BE2C (cell line): ENCODE measurements around the gene ZMYM2.

Experiments
- DNase-seq: peaks from one replicate; pipeline ENCODE4 v3.0.0-alpha.2; 2020
- H3K27me3 ChIP-seq: fragments of 250-450 bp; sonication (Bioruptor Pico); 2 replicates; pipeline ENCODE4 v1.5.1; 2020; ENCODE audit warnings: mild to moderate bottlenecking
- H3K36me3 ChIP-seq: fragments of 250-450 bp; sonication (Bioruptor Pico); 2 replicates; pipeline ENCODE4 v1.5.1; 2020; ENCODE audit warnings: mild to moderate bottlenecking
- H3K4me1 ChIP-seq: fragments of 250-450 bp; sonication (Bioruptor Pico); 2 replicates; pipeline ENCODE4 v1.5.1; 2020
- H3K4me3 ChIP-seq: 2 replicates; pipeline ENCODE4 v1.5.1; 2011; ENCODE audit warnings: low read depth, low read length
- H3K9me3 ChIP-seq: fragments of 250-450 bp; sonication (Bioruptor Pico); 2 replicates; pipeline ENCODE4 v1.5.1; 2020
- TF ChIP-seq, protein P1 (sequence below): IDR thresholded peaks from 2 replicates; pipeline ENCODE4 v1.5.1; 2012; ENCODE audit warnings: mild to moderate bottlenecking, low read depth, low read length

Gene ZMYM2

DNA sequence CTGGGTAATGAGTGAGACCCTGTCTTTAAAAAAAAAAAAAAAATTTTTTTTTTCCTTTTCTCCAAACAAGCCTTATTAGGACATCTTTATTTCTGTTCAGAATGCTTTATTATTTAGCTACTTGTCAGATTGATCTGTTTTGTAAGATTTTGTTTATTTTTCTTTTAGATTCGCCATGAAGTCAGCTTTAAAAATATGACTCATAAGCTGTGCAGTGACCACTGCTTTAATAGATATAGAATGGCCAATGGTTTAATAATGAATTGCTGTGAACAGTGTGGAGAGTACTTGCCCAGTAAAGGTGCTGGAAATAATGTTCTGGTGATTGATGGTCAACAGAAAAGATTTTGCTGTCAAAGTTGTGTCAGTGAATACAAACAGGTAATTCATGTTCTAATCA lies 47.7 kb downstream of the ZMYM2 start:
- H3K4me3 ChIP-seq, result no peak overlapping the region
- TF ChIP-seq, protein P1, sequence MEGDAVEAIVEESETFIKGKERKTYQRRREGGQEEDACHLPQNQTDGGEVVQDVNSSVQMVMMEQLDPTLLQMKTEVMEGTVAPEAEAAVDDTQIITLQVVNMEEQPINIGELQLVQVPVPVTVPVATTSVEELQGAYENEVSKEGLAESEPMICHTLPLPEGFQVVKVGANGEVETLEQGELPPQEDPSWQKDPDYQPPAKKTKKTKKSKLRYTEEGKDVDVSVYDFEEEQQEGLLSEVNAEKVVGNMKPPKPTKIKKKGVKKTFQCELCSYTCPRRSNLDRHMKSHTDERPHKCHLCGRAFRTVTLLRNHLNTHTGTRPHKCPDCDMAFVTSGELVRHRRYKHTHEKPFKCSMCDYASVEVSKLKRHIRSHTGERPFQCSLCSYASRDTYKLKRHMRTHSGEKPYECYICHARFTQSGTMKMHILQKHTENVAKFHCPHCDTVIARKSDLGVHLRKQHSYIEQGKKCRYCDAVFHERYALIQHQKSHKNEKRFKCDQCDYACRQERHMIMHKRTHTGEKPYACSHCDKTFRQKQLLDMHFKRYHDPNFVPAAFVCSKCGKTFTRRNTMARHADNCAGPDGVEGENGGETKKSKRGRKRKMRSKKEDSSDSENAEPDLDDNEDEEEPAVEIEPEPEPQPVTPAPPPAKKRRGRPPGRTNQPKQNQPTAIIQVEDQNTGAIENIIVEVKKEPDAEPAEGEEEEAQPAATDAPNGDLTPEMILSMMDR, result no peak
- peaks cover 87% of the 10 kb centered on the region for H3K36me3 ChIP-seq
- H3K9me3 ChIP-seq, result no peaks in the 10 kb centered on the region; the same call in 1 of the 2 replicates
- no peaks in the 10 kb centered on the region for H3K27me3 ChIP-seq
- peaks cover 9% of the 10 kb centered on the region for H3K4me1 ChIP-seq
- DNase-seq, result no peak

- TF ChIP-seq, protein P1, result no peak
- no peak overlapping the region for H3K4me3 ChIP-seq
- no peaks in the 10 kb centered on the region for H3K27me3 ChIP-seq
- peaks cover 45% of the 10 kb centered on the region for H3K36me3 ChIP-seq
- no peaks in the 10 kb centered on the region for H3K9me3 ChIP-seq
- DNase-seq, result no peak
- no peaks in the 10 kb centered on the region for H3K4me1 ChIP-seq
Observed at GRCh38 chr13:20015763-20016162, 57.2 kb downstream of the ZMYM2 start.

GRCh38 chr13:20016649-20017364 lies 58.3 kb downstream of the ZMYM2 start:
- no peak for DNase-seq
- H3K36me3 ChIP-seq, result peaks cover 44% of the 10 kb centered on the region

DNA sequence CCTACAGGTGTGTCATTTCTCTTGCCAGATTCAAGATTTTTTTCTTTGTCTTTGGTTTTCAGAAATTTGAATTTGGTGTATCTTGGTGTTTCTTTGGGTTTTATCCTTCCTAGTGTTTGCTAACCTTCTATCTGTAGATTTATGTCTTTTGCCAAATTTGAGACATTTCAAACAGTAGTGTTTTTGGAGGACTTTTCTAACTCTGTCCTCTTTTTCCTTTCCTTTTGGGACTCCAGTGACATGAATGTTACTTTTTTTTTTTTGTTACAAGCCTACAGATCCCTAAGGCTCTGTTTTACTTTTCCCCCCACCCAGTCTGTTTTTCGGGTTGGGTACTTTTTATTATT lies 58.8 kb downstream of the ZMYM2 start:
- H3K4me3 ChIP-seq, result no peak overlapping the region
- no peak for DNase-seq
- no peaks in the 10 kb centered on the region for H3K9me3 ChIP-seq
- peaks cover 5% of the 10 kb centered on the region; the same call in 1 of the 2 replicates for H3K4me1 ChIP-seq
- peaks cover 49% of the 10 kb centered on the region for H3K36me3 ChIP-seq
- TF ChIP-seq, protein P1, result no peak
- no peaks in the 10 kb centered on the region for H3K27me3 ChIP-seq

More at GRCh38 chr13:20016649-20017364, 58.3 kb downstream of the ZMYM2 start:
- Histone ChIP-seq H3K4me1 (peaks cover 1% of the 10 kb centered on the region; the same call in 1 of the 2 replicates), H3K27me3 (no peaks in the 10 kb centered on the region), H3K4me3 (no peak overlapping the region), H3K9me3 (no peaks in the 10 kb centered on the region)
- TF ChIP-seq, protein P1, result no peak

- no peak for DNase-seq
- H3K36me3 ChIP-seq, result peaks cover 45% of the 10 kb centered on the region
- TF ChIP-seq, protein P1, result no peak
Observed at GRCh38 chr13:20019043-20019442, 60.5 kb downstream of the ZMYM2 start.

GRCh38 chr13:20024702-20025101 lies 66.2 kb downstream of the ZMYM2 start:
- no peak for DNase-seq
- TF ChIP-seq, protein P1, result no peak
- Histone ChIP-seq H3K27me3 (no peaks in the 10 kb centered on the region), H3K4me3 (no peak overlapping the region), H3K4me1 (peaks cover 5% of the 10 kb centered on the region; the same call in 1 of the 2 replicates), H3K36me3 (peaks cover 50% of the 10 kb centered on the region), H3K9me3 (no peaks in the 10 kb centered on the region)

More at GRCh38 chr13:20019043-20019442, 60.5 kb downstream of the ZMYM2 start:
- Histone ChIP-seq H3K4me1 (peaks cover 5% of the 10 kb centered on the region; the same call in 1 of the 2 replicates), H3K4me3 (no peak overlapping the region), H3K27me3 (no peaks in the 10 kb centered on the region), H3K9me3 (no peaks in the 10 kb centered on the region)
